ENCODE data around the gene PARP1.

- TF ChIP-seq CTCF (IDR thresholded peaks at IDR 0.05 in 2 of 3, conservative IDR thresholded peaks at IDR 0.05 in 1 of 3; ENCODE audit: borderline replicate concordance in 1 of 3, insufficient read depth in 1 of 3, low read depth in 2 of 3, low read length in 2 of 3) (no peak), MAX (IDR thresholded peaks at IDR 0.05) (no peak), POLR2A (IDR thresholded peaks at IDR 0.05; ENCODE audit: borderline replicate concordance, extremely low read depth, insufficient read depth, insufficient read length) (no peak), YY1 (IDR thresholded peaks at IDR 0.05; ENCODE audit: extremely low read depth, insufficient replicate concordance, low read depth, low read length) (no peak), EZH2phosphoT487 (IDR thresholded peaks at IDR 0.05; ENCODE audit: borderline replicate concordance) (no peak), EZH2 (IDR thresholded peaks at IDR 0.05) (no peak), REST (IDR thresholded peaks at IDR 0.05; ENCODE audit: low read depth) (no peak)
Measured at GRCh38 chr1:226432586-226433340, 24.9 kb upstream of the PARP1 start.

Data from HCT116 (cell line).